C4-2B (cell line): Measurements from ENCODE around the gene GID4.

Experiments used
- ZFX ChIP-seq: fragments of 450-650 bp; IDR thresholded peaks from 2 replicates; pipeline ENCODE4 v1.6.1; 2017
- TF ChIP-seq, protein P1 (sequence below): fragments of 450-650 bp; conservative IDR thresholded peaks from 2 replicates; pipeline ENCODE4 v1.5.1; 2017; ENCODE audit warnings: mild to moderate bottlenecking

DNA sequence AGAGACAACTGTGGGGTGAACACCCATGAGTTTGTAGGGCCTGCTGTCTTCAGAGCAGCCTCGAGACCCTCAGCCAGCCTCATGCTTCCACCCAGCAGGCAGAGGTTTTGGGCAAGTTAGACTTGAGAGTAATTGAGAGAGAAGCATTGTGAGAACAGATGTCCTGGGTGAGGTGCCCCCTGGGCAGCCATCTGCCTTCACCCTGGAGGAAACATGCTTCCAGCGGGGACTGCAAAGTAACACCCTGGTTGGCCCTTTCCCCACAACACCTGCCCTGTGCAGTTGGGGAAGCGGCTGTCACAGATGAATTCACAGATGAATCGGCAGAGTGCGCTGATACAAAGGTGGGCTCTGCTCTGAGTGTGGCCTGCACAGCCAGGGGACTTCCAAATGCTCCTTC lies 23.6 kb upstream of the GID4 start:
- TF ChIP-seq, protein P1, sequence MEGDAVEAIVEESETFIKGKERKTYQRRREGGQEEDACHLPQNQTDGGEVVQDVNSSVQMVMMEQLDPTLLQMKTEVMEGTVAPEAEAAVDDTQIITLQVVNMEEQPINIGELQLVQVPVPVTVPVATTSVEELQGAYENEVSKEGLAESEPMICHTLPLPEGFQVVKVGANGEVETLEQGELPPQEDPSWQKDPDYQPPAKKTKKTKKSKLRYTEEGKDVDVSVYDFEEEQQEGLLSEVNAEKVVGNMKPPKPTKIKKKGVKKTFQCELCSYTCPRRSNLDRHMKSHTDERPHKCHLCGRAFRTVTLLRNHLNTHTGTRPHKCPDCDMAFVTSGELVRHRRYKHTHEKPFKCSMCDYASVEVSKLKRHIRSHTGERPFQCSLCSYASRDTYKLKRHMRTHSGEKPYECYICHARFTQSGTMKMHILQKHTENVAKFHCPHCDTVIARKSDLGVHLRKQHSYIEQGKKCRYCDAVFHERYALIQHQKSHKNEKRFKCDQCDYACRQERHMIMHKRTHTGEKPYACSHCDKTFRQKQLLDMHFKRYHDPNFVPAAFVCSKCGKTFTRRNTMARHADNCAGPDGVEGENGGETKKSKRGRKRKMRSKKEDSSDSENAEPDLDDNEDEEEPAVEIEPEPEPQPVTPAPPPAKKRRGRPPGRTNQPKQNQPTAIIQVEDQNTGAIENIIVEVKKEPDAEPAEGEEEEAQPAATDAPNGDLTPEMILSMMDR = no peak
- TF ChIP-seq ZFX = no peak
